H7 (cell line): ENCODE results near the gene KCNH8. TPM values are rescaled to one million over a fixed set of nuclear protein-coding genes. Genes with fewer than 3 reads are reported as not detected.

Source experiments
- DNase-seq: peaks from one replicate; pipeline ENCODE4 v3.0.0; 2012
- H3K27me3 ChIP-seq: 2 replicates; pipeline ENCODE4 v1.6.0; 2011; ENCODE audit warnings: mild to moderate bottlenecking, low read length; ENCODE audit not compliant: control insufficient read depth, insufficient read depth
- H3K36me3 ChIP-seq: replicated peaks from 2 replicates; pipeline ENCODE4 v1.5.1; 2011; ENCODE audit warnings: low read length; ENCODE audit not compliant: control insufficient read depth, insufficient read depth
- H3K4me3 ChIP-seq: 2 replicates; pipeline ENCODE4 v1.5.1; 2011; ENCODE audit warnings: low read depth, mild to moderate bottlenecking, control low read depth, low read length, moderate library complexity; ENCODE audit not compliant: insufficient read depth
- total RNA-seq: library from RNA; depleted of rRNA; stranded (reverse); fragments of >200 nt; shearing (Covaris generic); gene quantifications from 2 replicates; pipeline ENCODE4 v1.2.3, GENCODE V29; 2014

KCNH8 gene
- total RNA-seq, 1 experiment from 2014 or later: 0.55 TPM

DNA sequence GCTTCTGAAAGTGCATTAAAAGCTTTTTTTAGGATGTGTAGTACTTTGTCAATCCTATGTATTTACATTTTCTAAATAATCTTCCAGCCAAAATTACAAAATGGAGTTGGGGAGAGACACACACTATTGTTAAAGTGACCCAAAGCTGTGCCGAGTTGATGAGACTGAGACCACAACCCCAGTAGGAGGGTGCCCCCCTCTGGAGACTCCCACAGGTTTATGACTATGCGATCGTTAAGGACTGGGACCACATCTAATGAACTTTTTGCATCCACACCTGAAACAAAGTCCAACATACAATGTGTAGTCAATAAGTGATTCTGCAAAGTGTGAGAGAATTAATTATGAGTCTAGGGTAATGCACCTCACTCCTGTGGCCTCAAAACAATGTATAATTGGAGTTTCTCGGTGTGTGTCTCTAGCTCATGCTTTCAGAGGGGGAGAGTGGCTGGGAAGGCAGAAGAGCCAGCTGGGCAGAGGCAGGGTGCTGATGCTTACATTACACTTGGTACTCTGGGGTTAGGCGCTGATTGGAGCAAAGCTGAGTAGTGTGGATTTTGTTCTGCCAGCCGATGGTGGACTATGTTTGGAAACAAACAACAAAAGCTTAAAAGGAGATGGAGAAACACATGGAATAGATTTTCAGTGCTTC, 102.8 kb downstream of the KCNH8 start:
- no peaks in the 10 kb centered on the region for H3K27me3 ChIP-seq
- H3K4me3 ChIP-seq: no peak overlapping the region
- DNase-seq: no peak
- H3K36me3 ChIP-seq: no peaks in the 10 kb centered on the region

DNA sequence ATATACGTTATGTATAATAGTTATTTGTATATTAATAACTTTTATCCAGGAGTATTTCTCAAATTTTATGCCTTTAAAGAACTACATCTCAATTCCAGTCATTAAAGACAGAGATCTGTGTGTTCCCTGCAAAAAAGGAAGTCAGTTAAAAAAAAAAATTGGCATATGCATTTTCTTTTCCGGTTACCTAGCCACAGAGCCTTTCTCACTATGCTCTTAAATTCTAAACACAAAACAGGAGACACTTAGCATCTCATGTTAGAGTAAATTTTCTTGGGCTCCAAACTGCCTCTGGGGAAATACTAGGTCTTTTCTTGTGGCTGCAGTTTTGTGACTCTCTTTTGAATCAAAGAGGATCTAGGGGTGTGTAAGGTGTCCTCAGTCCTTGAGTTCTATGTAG, 105.9 kb downstream of the KCNH8 start:
- Histone ChIP-seq H3K27me3 (no peaks in the 10 kb centered on the region), H3K4me3 (no peak overlapping the region), H3K36me3 (no peaks in the 10 kb centered on the region)
- no peak for DNase-seq

DNA sequence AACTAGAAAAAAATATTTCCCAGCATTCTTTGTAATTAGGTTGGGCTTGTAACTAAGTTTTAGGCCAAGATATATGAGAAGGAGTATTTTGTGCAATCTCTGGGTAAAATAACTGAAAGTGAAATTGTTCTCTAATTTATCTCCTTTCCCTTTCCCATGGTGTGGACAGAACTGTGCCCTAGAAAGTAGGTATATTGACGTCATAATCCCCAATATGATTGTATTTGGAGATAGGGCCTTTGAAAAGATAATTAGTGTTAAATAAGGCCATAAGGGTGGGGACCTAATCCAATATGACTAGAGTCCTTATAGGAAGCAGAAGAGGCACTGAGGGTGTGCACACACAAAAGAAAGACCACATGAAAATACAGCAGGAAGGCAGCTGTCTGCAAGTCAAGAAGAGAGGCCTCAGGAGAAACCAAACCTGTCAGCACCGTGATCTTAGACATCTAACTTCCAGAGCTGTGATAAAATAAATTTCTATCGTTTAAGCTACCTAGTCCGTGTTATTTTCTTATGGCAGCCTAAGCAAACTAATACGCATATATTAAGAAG, 106.6 kb downstream of the KCNH8 start:
- DNase-seq: no peak
- Histone ChIP-seq H3K4me3 (no peak overlapping the region), H3K36me3 (no peaks in the 10 kb centered on the region), H3K27me3 (no peaks in the 10 kb centered on the region)

DNA sequence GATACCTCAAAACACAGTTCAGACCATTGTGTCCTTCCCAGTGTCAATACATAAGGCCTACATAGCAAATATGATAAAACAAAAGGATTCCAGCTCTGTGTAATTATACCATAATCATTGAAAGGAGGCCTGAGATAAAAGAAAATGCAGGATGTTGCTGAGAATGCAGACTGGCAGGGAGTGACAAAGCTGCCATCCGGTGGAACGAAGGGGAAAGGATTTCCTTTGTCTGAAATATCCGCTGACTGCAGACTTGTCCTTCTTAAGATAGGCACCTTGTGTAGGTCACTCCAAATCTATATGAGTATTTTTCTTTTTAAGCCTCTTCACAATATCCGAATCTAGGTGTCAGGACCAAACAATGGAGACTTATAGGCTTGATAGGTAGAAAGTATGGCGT, 108.0 kb downstream of the KCNH8 start:
- Histone ChIP-seq H3K27me3 (no peaks in the 10 kb centered on the region), H3K4me3 (no peak overlapping the region), H3K36me3 (no peaks in the 10 kb centered on the region)
- DNase-seq: no peak

DNA sequence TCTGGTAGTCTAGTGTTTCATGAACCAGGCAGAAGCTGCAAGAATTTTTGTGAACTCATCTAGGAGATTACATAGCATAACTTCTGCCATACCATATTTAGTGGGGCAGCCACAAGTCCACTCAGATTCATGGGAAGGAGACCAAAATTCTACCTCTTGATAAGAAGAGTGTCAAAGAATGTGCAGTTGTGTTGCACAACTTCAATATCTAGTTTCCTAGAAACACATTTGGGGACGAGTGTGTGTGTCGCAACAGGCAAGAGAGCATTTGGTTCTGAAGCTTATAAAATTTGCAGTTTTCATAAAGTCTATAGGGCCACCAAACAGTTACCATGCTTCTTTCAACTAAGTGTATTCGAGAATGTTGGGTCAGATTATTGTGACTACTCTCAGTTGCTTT, 115.3 kb downstream of the KCNH8 start:
- Histone ChIP-seq H3K4me3 (no peak overlapping the region), H3K27me3 (no peaks in the 10 kb centered on the region), H3K36me3 (no peaks in the 10 kb centered on the region)
- DNase-seq: no peak

DNA sequence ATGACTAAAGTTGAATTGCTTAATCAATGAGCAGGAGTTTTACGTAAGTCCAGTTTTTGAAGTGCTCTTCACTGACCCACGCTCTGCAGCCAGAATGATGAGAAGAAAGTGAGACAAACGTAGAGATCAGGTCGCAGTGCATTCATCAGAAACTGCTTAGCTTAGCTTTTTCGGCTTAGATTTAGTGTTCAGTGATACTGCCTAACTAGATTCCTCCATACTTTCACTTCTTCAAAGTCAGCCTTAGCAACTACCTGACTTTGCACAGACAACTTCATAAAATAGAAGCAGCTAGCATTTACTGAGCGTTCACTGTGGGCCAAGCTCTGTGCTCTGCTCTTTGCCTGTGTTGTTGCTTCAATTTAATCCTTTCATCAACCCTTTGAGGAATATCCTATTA, 116.1 kb downstream of the KCNH8 start:
- no peak overlapping the region for H3K4me3 ChIP-seq
- no peaks in the 10 kb centered on the region for H3K36me3 ChIP-seq
- DNase-seq: no peak
- no peaks in the 10 kb centered on the region for H3K27me3 ChIP-seq

DNA sequence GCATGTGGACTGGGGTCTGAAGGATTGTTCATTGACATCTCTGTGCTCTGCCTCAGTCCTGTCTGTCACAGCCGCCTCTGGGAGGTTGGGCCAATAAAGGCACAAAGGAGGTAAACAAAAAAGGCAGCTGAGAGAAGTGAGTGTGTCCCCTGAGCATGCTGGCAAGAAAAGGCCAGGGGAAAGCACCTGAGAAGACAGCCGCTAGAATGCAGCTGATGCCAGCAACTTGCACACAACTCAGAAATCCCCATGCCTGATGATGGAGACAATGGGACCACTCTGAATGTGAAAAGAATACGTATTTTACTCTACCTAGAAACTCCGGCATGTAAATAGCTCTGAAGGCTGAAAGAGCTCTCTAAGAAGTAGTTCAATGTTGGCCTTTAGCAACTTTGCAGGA, 118.7 kb downstream of the KCNH8 start:
- peak; percentile 27 for DNase-seq
- no peaks in the 10 kb centered on the region for H3K36me3 ChIP-seq
- H3K27me3 ChIP-seq: no peaks in the 10 kb centered on the region
- no peak overlapping the region for H3K4me3 ChIP-seq

DNA sequence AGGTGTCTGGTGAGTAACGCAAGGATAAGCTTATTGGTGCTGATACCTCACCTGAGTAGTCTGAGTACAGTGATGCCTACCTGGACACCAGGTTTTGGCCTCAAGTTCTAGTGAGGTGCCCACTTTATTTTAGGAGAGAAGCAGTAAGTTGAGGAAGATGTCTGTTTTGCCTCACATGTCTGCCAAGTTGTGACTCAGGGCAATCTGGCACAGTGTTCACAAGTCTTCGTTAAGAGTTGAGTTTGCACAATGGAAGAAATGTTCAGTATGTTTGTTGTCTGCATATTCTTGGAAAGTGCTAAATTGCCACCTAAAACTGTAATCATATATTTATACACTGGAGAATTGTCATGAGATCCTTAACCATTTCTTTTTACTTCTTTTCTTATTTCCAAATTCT, 122.2 kb downstream of the KCNH8 start:
- H3K36me3 ChIP-seq: no peaks in the 10 kb centered on the region
- no peak for DNase-seq
- H3K4me3 ChIP-seq: no peak overlapping the region
- H3K27me3 ChIP-seq: no peaks in the 10 kb centered on the region

DNA sequence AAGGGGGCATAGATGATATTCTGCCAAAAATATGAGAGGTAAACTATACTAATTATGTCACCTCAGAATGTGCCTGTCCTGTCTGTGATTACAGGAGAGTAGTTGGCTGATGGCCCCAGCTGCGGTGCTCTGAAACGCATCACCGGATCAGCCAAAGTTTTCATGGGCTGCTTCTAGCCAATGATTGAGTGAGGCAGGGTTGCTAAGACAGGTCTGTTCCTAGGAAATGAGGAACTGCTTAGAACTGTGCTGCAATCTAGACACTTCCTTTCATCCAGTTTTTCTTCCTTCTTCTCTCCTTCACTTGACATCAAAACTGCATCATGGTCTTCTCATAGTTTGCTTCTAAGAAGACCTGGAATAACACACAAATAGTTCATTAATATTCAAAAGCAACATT, 124.0 kb downstream of the KCNH8 start:
- Histone ChIP-seq H3K36me3 (no peaks in the 10 kb centered on the region), H3K27me3 (no peaks in the 10 kb centered on the region), H3K4me3 (no peak overlapping the region)
- DNase-seq: no peak

DNA sequence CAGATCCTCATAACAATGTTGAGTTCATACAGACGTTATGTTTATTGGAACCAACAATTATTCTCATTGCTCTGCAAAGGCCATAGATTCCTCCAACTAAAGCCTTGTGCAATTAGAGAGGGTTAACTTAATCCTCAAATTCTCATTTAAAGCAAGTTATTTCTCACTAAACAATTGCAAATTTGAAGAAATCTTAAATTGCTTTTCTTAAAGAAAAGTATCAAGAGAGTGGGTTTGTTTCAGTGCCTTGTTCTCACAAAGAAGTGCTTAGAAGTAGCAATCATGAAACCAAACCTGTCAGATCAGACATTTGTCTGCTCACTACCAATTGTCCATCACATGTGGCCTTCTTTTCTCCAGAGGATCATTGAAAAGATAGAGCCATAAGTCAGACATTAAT, 124.8 kb downstream of the KCNH8 start:
- Histone ChIP-seq H3K27me3 (no peaks in the 10 kb centered on the region), H3K36me3 (no peaks in the 10 kb centered on the region), H3K4me3 (no peak overlapping the region)
- no peak for DNase-seq

DNA sequence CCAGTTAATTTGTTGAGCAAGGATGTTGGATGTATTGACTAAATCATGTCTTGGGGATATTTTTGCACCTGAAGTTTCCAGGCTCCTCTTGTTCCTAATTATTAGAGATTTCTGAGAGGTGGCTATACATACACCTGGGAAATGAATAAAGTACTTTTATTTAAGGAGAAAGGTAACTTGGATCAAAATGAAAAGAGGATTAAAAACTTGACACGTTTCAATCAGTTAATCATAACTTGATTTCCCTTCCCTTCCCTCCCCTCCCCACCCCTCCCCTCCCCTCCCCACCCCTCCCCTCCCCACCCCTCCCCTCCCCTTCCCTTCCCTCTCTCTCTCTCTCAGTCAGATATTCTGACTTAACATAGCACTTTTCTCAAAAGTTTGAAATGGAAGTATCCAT, 126.3 kb downstream of the KCNH8 start:
- Histone ChIP-seq H3K36me3 (no peaks in the 10 kb centered on the region), H3K4me3 (no peak overlapping the region), H3K27me3 (no peaks in the 10 kb centered on the region)
- DNase-seq: no peak

DNA sequence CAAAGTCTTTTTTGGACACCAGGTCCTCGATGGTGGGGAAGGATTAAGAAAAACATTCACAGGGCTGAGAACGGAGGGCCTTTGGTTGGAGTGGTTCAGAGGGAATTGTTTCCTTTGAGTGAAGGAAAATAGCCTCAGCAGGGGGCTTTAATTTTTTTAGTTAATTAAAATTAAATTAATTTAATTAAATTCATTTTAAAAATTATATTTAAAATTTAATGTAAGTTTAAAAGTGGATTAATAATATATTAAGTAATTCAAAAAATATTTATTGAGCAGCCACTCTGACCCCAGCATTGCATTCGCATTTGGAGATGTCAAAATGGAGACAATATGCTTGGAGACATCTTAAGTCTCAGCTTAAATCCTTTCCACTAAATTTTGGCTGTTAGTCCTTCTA, 136.7 kb downstream of the KCNH8 start:
- H3K36me3 ChIP-seq: no peaks in the 10 kb centered on the region
- no peaks in the 10 kb centered on the region for H3K27me3 ChIP-seq
- no peak for DNase-seq
- H3K4me3 ChIP-seq: no peak overlapping the region

DNA sequence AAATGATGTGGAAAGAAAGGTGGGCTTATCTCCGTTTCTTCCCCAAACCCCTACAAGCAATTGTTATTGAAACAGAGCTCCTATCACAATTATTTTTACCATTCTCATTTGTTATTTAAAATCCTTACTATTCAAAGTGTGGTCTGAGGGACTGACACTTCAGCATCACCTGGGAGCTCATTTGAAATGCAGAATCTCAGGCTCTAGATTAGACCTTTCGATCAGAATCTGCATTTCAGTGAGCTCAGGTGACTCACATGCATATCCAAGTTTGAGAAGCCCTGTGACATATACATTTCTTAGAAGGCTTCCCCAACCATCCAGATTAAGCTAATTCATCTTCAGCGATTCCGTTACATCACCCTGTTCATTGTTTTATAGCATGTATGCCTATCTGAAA, 145.0 kb downstream of the KCNH8 start:
- Histone ChIP-seq H3K36me3 (no peaks in the 10 kb centered on the region), H3K27me3 (no peaks in the 10 kb centered on the region), H3K4me3 (no peak overlapping the region)
- no peak for DNase-seq

DNA sequence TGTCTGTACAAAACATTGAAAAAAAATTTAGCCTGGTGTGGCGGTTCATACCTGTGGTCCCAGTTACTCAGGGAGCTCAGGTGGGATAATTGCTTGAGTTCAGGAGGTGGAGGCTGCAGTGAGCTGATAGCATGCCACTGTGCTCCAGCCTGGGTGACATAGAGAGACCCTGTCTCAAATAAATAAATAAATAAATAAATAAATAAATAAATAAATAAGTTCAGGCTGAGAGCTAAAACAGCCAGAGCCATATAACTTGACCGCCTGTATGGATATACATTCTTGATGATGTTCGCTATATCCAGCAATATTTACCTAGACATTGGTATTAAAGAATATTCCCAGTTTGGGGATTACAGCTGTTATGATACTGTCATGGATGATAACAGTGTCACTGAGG, 146.9 kb downstream of the KCNH8 start:
- H3K4me3 ChIP-seq: no peak overlapping the region
- no peaks in the 10 kb centered on the region for H3K36me3 ChIP-seq
- no peak for DNase-seq
- no peaks in the 10 kb centered on the region for H3K27me3 ChIP-seq

DNA sequence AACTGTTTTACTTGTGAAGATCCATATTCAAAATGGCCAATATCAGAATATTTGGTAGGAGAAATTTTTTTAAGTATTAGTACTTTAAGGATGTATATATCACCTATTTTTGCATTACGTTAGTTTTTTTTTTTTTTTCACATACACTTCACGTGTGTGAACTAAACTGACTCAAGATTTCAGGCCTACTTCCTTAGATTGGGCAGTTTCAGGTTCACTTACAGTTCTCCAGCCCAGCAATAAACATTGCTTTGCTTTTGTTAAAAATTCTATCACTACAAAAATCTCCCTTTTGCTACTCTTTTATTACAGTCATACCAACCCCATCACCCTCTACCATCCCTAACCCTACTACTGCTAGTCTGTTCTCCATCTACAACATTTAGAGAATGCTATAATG, 183.6 kb downstream of the KCNH8 start:
- Histone ChIP-seq H3K4me3 (no peak overlapping the region), H3K27me3 (no peaks in the 10 kb centered on the region), H3K36me3 (no peaks in the 10 kb centered on the region)
- DNase-seq: no peak

DNA sequence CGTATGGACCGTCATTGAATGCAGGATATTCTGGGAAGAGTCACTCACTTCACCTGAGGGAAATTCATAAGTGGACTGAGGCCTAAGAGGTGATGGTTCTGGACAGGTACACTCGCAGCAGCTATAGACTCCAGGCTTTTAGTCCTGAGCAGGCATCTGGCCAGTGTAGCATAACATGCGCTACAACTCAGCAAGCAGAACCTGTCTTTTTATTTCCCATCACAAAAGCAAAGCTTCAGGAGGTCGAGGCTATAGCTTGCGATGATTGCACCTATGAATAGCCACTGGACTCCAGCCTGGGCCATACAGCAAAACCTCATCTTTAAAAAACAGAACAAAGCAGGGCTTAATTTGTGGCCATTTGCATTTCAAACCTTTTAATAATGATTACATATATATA, 185.8 kb downstream of the KCNH8 start:
- Histone ChIP-seq H3K27me3 (no peaks in the 10 kb centered on the region), H3K36me3 (no peaks in the 10 kb centered on the region)
- no peak for DNase-seq

More for the DNA sequence above, 185.8 kb downstream of the KCNH8 start:
- no peak overlapping the region for H3K4me3 ChIP-seq
